IMR-90 (cell line): ENCODE data around the gene RAP1A. TPM values are rescaled to one million over a fixed set of nuclear protein-coding genes. Genes with fewer than 3 reads are reported as not detected.

ENCODE experiments used
- ATAC-seq: fragments of 200-7000 bp; cut with Tn5 transposase; 2 replicates; pipeline ENCODE4 v1.9.1; 2020; ENCODE audit warnings: low read depth, mild to moderate bottlenecking, moderate library complexity
- BruUV-seq: library from RNA; stranded (reverse); fragments of 400-500 nt; replicated peaks from 2 replicates; lab custom pipeline; 2021; lab: Mats Ljungman, UMichigan
- CTCF ChIA-PET: fragments of 300-600 bp; formaldehyde crosslinking; extraction: SDS; loops from one replicate; lab custom pipeline; 2021; ENCODE audit warnings: antibody characterized with exemption; lab: Yijun Ruan, JAX
- POLR2A ChIA-PET: fragments of 300-600 bp; sonication (Branson Sonifier 250); formaldehyde crosslinking; loops from one replicate; lab custom pipeline; 2022; ENCODE audit warnings: antibody characterized with exemption; ENCODE audit not compliant: unreplicated experiment; lab: Charles Lee
- DNase-seq: peaks from one replicate; pipeline ENCODE4 v3.0.0; 2013
- H2AFZ ChIP-seq: replicated peaks from 2 replicates; pipeline ENCODE3; 2013; ENCODE audit warnings: low read length, mild to moderate bottlenecking; ENCODE audit not compliant: poor library complexity
- H2AK5ac ChIP-seq: 2 replicates; pipeline ENCODE4 v1.6.1; 2013; ENCODE audit warnings: low read depth, low read length, inconsistent platforms
- H2AK9ac ChIP-seq: replicated peaks from 2 replicates; pipeline ENCODE3; 2013; ENCODE audit warnings: mild to moderate bottlenecking, low read depth, low read length, moderate library complexity; ENCODE audit not compliant: poor library complexity
- H2BK120ac ChIP-seq: 2 replicates; pipeline ENCODE4 v1.6.1; 2013; ENCODE audit warnings: low read depth, low read length, inconsistent platforms
- H2BK15ac ChIP-seq: 3 replicates; pipeline ENCODE4 v1.6.1; 2013; ENCODE audit warnings: low read depth, low read length, inconsistent platforms
- H2BK20ac ChIP-seq: 2 replicates; pipeline ENCODE4 v1.6.1; 2013; ENCODE audit warnings: low read depth, mild to moderate bottlenecking, inconsistent platforms, low read length, moderate library complexity
- H2BK5ac ChIP-seq: 2 replicates; pipeline ENCODE4 v1.6.1; 2013; ENCODE audit warnings: mild to moderate bottlenecking, low read depth, low read length, inconsistent platforms; ENCODE audit not compliant: poor library complexity, severe bottlenecking
- H3K14ac ChIP-seq: replicated peaks from 2 replicates; pipeline ENCODE4 v1.6.1; 2013; ENCODE audit warnings: low read depth, low read length, inconsistent platforms
- H3K18ac ChIP-seq: 2 replicates; pipeline ENCODE4 v1.6.1; 2013; ENCODE audit warnings: low read depth, low read length, control low read depth
- H3K23ac ChIP-seq: 2 replicates; pipeline ENCODE4 v1.6.1; 2013; ENCODE audit warnings: low read depth, low read length, inconsistent platforms
- H3K27ac ChIP-seq: 2 replicates; pipeline ENCODE4 v1.5.1; 2013; ENCODE audit warnings: mild to moderate bottlenecking, control low read depth, low read length; ENCODE audit not compliant: insufficient read depth
- H3K27me3 ChIP-seq: 2 replicates; pipeline ENCODE4 v1.6.1; 2013; ENCODE audit warnings: low read length; ENCODE audit not compliant: control insufficient read depth, insufficient read depth
- H3K36me3 ChIP-seq: 2 replicates; pipeline ENCODE4 v1.6.1; 2013; ENCODE audit warnings: low read length, mixed read lengths; ENCODE audit not compliant: control insufficient read depth, insufficient read depth
- H3K4ac ChIP-seq: 2 replicates; pipeline ENCODE4 v1.6.1; 2013; ENCODE audit warnings: low read depth, low read length, inconsistent platforms
- H3K4me1 ChIP-seq: 2 replicates; pipeline ENCODE4 v1.6.1; 2013; ENCODE audit warnings: low read length, mixed read lengths; ENCODE audit not compliant: control insufficient read depth, insufficient read depth
- H3K4me2 ChIP-seq: 2 replicates; pipeline ENCODE4 v1.6.1; 2013; ENCODE audit warnings: low read depth, mild to moderate bottlenecking, control low read depth, low read length, moderate library complexity
- H3K4me3 ChIP-seq: 2 replicates; pipeline ENCODE4 v1.5.1; 2013; ENCODE audit warnings: low read depth, mild to moderate bottlenecking, control low read depth, low read length, moderate library complexity; ENCODE audit not compliant: insufficient read depth
- H3K56ac ChIP-seq: 2 replicates; pipeline ENCODE4 v1.6.1; 2013; ENCODE audit warnings: low read length, inconsistent platforms; ENCODE audit not compliant: insufficient read depth; ENCODE audit errors: extremely low read depth
- H3K79me1 ChIP-seq, 2 experiments: 2 replicates each; pipeline ENCODE4 v1.6.1; 2013; ENCODE audit warnings: low read length in 2 of 2, inconsistent platforms in 1 of 2, low read depth in 1 of 2
- H3K9ac ChIP-seq: 2 replicates; pipeline ENCODE4 v1.6.1; 2013; ENCODE audit warnings: low read depth, low read length, control low read depth
- H3K9me1 ChIP-seq: 2 replicates; pipeline ENCODE4 v1.6.1; 2013; ENCODE audit warnings: low read length, inconsistent platforms; ENCODE audit not compliant: insufficient read depth
- H3K9me3 ChIP-seq: 2 replicates; pipeline ENCODE4 v1.6.1; 2013; ENCODE audit warnings: low read length; ENCODE audit not compliant: control insufficient read depth, insufficient read depth
- H4K20me1 ChIP-seq: 2 replicates; pipeline ENCODE4 v1.6.1; 2013; ENCODE audit warnings: low read length, inconsistent platforms; ENCODE audit not compliant: insufficient read depth
- H4K5ac ChIP-seq: 2 replicates; pipeline ENCODE4 v1.6.1; 2013; ENCODE audit warnings: mild to moderate bottlenecking, low read depth, low read length, control low read depth
- H4K8ac ChIP-seq, 2 experiments: 2 replicates each; pipeline ENCODE4 v1.6.1; 2013; ENCODE audit warnings: low read depth in 2 of 2, low read length in 2 of 2, control low read depth in 1 of 2, inconsistent platforms in 1 of 2
- H4K91ac ChIP-seq: 2 replicates; pipeline ENCODE4 v1.6.1; 2013; ENCODE audit warnings: low read depth, low read length, inconsistent platforms; ENCODE audit not compliant: insufficient read depth
- BHLHE40 ChIP-seq: fragments of 150-350 bp; IDR thresholded peaks from 2 replicates; pipeline ENCODE4 v1.6.1; 2016; ENCODE audit warnings: mild to moderate bottlenecking, low read depth, low read length
- CEBPB ChIP-seq: IDR thresholded peaks from 2 replicates; pipeline ENCODE4 v1.6.1; 2012; ENCODE audit warnings: low read depth, low read length, improper control_type of control experiment
- MAFK ChIP-seq: IDR thresholded peaks from 2 replicates; pipeline ENCODE4 v1.6.1; 2012; ENCODE audit warnings: low read depth, low read length, improper control_type of control experiment
- MAZ ChIP-seq: IDR thresholded peaks from 2 replicates; pipeline ENCODE4 v1.6.1; 2012; ENCODE audit warnings: low read depth, mild to moderate bottlenecking, low read length, improper control_type of control experiment, moderate library complexity, borderline replicate concordance
- MXI1 ChIP-seq: IDR thresholded peaks from 2 replicates; pipeline ENCODE4 v1.6.1; 2012; ENCODE audit warnings: low read depth, mild to moderate bottlenecking, low read length, moderate library complexity, borderline replicate concordance
- NFE2L2 ChIP-seq: fragments of 150-350 bp; IDR thresholded peaks from 2 replicates; pipeline ENCODE4 v1.6.1; 2016; ENCODE audit warnings: low read depth, mild to moderate bottlenecking, low read length
- RFX5 ChIP-seq: IDR thresholded peaks from 2 replicates; pipeline ENCODE4 v1.8.0; 2012; ENCODE audit warnings: low read depth, mild to moderate bottlenecking, low read length, moderate library complexity
- SMC3 ChIP-seq: fragments of 150-350 bp; IDR thresholded peaks from 2 replicates; pipeline ENCODE4 v1.6.1; 2016; ENCODE audit warnings: low read depth, mild to moderate bottlenecking, antibody characterized with exemption, low read length, moderate library complexity
- WGBS, 2 experiments: methylation state at CpG; one replicate each; pipeline versions ENCODE4 v1.1.5 to v1.1.7; 2013; ENCODE audit warnings: missing lambda C conversion rate in 2 of 2; ENCODE audit not compliant: insufficient read length in 1 of 2; ENCODE audit errors: extremely low coverage in 2 of 2; 5-methylcytosine and 5-hydroxymethylcytosine counted together
- dilution Hi-C: fragments of 300-500 bp; cut with HindIII; formaldehyde crosslinking; loops from one replicate; pipeline ENCODE4 v1.14.3; 2018; ENCODE audit warnings: low sequenced_read_pairs; ENCODE audit not compliant: unreplicated experiment
- in situ Hi-C: fragments of 300-500 bp; cut with MboI; formaldehyde crosslinking; loops from 3 replicates; pipeline ENCODE4 v1.14.3; 2019; ENCODE audit warnings: low sequenced_read_pairs, inconsistent platforms, mixed read lengths
- intact Hi-C: fragments of 100-400 bp; cut with micrococcal nuclease; formaldehyde crosslinking; loops from 2 replicates; pipeline ENCODE4 v1.10.0; 2022
- polyA plus RNA-seq, 3 experiments: library from polyadenylated mRNA; depleted of rRNA; stranded (reverse); fragments of >200 nt; gene quantifications; 2 replicates each; pipeline ENCODE4 v1.2.3, GENCODE V29; 2012; ENCODE audit warnings: low replicate concordance in 1 of 3
- total RNA-seq: library from RNA; depleted of rRNA; stranded (reverse); fragments of >200 nt; gene quantifications from 2 replicates; pipeline ENCODE4 v1.2.3, GENCODE V29; 2012
- TF ChIP-seq, protein P1 (sequence below): conservative IDR thresholded peaks from 2 replicates; pipeline ENCODE4 v1.5.1; 2012; ENCODE audit warnings: mild to moderate bottlenecking, low read depth, low read length, improper control_type of control experiment
- TF ChIP-seq, protein P2 (sequence below): fragments of 150-350 bp; IDR thresholded peaks from 2 replicates; pipeline ENCODE4 v1.6.1; 2016; ENCODE audit warnings: low read depth, mild to moderate bottlenecking, low read length, moderate library complexity, borderline replicate concordance
- TF ChIP-seq, protein P3 (sequence below): fragments of 150-350 bp; IDR thresholded peaks from 2 replicates; pipeline ENCODE4 v1.6.1; 2017; ENCODE audit warnings: mild to moderate bottlenecking, antibody characterized with exemption, low read length, low read depth

RAP1A gene
- total and polyA plus RNA-seq, 2 of the 4 experiments (the other 2 are of a cell fraction) = 18.1 to 43.6 TPM

DNA sequence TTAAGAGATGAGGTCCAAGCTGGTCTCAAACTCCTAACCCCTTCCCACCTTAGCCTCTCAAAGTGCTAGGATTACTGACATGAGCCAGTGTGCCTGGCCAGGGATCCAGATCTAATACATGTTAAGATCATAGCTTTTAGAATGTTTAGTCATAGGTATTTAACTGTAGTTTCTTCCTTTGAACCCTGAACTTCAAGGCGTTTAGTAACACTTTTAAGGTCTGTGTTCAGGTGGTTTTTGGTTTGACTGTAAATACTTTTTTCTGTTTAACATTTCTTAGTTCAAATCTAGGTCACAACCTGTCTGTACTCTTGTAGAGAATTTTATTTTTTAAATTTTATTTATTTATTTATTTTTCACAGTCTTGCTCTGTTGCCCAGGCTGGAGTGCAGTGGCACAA lies 28.1 kb downstream of the RAP1A start:
- H3K4me2 ChIP-seq = no peak overlapping the region
- H2AK9ac ChIP-seq = no peak overlapping the region
- CTCF ChIA-PET = interaction anchor here (1.0 kb wide), 1 partner anchor 138 kb away, joined by 3 read pairs; no protein-coding TSS in a partner anchor
- POLR2A ChIA-PET = interaction anchor here (0.6 kb wide), 1 partner anchor 325 kb away, joined by 3 read pairs; no protein-coding TSS in a partner anchor
- no peak overlapping the region for H4K5ac ChIP-seq
- no peak overlapping the region for H4K91ac ChIP-seq
- peaks cover 6% of the 10 kb centered on the region for H3K36me3 ChIP-seq
- no peak for DNase-seq
- H3K14ac ChIP-seq = no peak overlapping the region
- in situ Hi-C loops = loop anchor here (5.0 kb wide), 1 partner anchor 140 kb away; no protein-coding TSS in a partner anchor
- H3K18ac ChIP-seq = no peak overlapping the region
- H3K56ac ChIP-seq = no peak overlapping the region
- no CpG with 5 or more reads among the region's 1 CpG for WGBS, 2 experiments
- peaks cover 42% of the 10 kb centered on the region for H4K20me1 ChIP-seq
- no peaks in the 10 kb centered on the region for H3K9me3 ChIP-seq
- no peak overlapping the region for H3K27ac ChIP-seq
- H2BK15ac ChIP-seq = no peak overlapping the region
- no peak overlapping the region for H3K4me3 ChIP-seq
- peaks cover 3% of the 10 kb centered on the region for H3K4me1 ChIP-seq
- no peak for ATAC-seq
- dilution Hi-C loops = no loop called here
- TF ChIP-seq, protein P1, sequence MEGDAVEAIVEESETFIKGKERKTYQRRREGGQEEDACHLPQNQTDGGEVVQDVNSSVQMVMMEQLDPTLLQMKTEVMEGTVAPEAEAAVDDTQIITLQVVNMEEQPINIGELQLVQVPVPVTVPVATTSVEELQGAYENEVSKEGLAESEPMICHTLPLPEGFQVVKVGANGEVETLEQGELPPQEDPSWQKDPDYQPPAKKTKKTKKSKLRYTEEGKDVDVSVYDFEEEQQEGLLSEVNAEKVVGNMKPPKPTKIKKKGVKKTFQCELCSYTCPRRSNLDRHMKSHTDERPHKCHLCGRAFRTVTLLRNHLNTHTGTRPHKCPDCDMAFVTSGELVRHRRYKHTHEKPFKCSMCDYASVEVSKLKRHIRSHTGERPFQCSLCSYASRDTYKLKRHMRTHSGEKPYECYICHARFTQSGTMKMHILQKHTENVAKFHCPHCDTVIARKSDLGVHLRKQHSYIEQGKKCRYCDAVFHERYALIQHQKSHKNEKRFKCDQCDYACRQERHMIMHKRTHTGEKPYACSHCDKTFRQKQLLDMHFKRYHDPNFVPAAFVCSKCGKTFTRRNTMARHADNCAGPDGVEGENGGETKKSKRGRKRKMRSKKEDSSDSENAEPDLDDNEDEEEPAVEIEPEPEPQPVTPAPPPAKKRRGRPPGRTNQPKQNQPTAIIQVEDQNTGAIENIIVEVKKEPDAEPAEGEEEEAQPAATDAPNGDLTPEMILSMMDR = no peak
- TF ChIP-seq MXI1 (no peak), MAZ (no peak), BHLHE40 (no peak), RFX5 (no peak), SMC3 (no peak), MAFK (no peak), NFE2L2 (no peak), CEBPB (no peak)
- TF ChIP-seq, protein P2, sequence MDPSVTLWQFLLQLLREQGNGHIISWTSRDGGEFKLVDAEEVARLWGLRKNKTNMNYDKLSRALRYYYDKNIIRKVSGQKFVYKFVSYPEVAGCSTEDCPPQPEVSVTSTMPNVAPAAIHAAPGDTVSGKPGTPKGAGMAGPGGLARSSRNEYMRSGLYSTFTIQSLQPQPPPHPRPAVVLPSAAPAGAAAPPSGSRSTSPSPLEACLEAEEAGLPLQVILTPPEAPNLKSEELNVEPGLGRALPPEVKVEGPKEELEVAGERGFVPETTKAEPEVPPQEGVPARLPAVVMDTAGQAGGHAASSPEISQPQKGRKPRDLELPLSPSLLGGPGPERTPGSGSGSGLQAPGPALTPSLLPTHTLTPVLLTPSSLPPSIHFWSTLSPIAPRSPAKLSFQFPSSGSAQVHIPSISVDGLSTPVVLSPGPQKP = no peak
- TF ChIP-seq, protein P3, sequence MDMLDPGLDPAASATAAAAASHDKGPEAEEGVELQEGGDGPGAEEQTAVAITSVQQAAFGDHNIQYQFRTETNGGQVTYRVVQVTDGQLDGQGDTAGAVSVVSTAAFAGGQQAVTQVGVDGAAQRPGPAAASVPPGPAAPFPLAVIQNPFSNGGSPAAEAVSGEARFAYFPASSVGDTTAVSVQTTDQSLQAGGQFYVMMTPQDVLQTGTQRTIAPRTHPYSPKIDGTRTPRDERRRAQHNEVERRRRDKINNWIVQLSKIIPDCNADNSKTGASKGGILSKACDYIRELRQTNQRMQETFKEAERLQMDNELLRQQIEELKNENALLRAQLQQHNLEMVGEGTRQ = no peak
- H2AFZ ChIP-seq = no peak overlapping the region
- H3K79me1 ChIP-seq = peaks cover 36 to 73% of the 10 kb centered on the region in 2 experiments
- H2AK5ac ChIP-seq = no peak overlapping the region
- no peak overlapping the region for H2BK20ac ChIP-seq
- no peak overlapping the region for H2BK120ac ChIP-seq
- H3K9ac ChIP-seq = no peak overlapping the region
- H3K23ac ChIP-seq = no peak overlapping the region
- no peak overlapping the region for H3K4ac ChIP-seq
- H3K27me3 ChIP-seq = no peaks in the 10 kb centered on the region
- BruUV-seq = no TSS peak
- no peak overlapping the region for H2BK5ac ChIP-seq
- H4K8ac ChIP-seq = no peak overlapping the region
- intact Hi-C loops = no loop called here
- peaks cover 20% of the 10 kb centered on the region; the same call in 1 of the 2 replicates for H3K9me1 ChIP-seq
